PC-3 (cell line): ENCODE measurements around the gene EFHC2.

ENCODE experiments used
- EZH2 ChIP-seq: fragments of 300-600 bp; sonication (generic); IDR thresholded peaks from one replicate; pipeline ENCODE4 v1.6.1; 2017; ENCODE audit warnings: antibody characterized with exemption, mild to moderate bottlenecking, low read length; ENCODE audit not compliant: unreplicated experiment
- TF ChIP-seq, protein P1 (sequence below): fragments of 300-600 bp; sonication (generic); conservative IDR thresholded peaks from 2 replicates; pipeline ENCODE4 v1.5.1; 2017; ENCODE audit warnings: antibody characterized with exemption, low read depth, mild to moderate bottlenecking, low read length

DNA sequence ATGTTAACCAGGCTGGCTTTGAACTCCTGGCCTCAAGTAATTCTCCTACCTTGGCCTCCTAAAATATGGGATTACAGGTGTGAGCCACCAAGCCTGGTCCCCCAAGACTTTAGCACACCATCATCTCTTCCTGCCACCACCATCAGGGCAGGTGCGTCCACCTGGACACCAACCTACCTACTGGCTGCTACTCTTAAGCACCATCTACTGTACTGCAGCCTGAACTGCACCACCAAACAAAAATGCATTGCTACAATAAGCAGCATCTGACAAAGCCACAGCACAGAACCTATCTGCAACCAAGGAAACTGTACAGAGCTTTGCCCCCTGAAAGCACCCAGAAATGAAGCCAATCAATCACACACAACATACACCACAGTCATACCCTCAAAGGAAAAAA, 139.7 kb downstream of the EFHC2 start:
- no peak for TF ChIP-seq EZH2
- TF ChIP-seq, protein P1, sequence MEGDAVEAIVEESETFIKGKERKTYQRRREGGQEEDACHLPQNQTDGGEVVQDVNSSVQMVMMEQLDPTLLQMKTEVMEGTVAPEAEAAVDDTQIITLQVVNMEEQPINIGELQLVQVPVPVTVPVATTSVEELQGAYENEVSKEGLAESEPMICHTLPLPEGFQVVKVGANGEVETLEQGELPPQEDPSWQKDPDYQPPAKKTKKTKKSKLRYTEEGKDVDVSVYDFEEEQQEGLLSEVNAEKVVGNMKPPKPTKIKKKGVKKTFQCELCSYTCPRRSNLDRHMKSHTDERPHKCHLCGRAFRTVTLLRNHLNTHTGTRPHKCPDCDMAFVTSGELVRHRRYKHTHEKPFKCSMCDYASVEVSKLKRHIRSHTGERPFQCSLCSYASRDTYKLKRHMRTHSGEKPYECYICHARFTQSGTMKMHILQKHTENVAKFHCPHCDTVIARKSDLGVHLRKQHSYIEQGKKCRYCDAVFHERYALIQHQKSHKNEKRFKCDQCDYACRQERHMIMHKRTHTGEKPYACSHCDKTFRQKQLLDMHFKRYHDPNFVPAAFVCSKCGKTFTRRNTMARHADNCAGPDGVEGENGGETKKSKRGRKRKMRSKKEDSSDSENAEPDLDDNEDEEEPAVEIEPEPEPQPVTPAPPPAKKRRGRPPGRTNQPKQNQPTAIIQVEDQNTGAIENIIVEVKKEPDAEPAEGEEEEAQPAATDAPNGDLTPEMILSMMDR, result peak; percentile 69
